SK-N-SH (cell line): ENCODE measurements around the gene CD99L2. TPM values are rescaled to one million over a fixed set of nuclear protein-coding genes. Genes with fewer than 3 reads are reported as not detected.

Source experiments
- CTCF ChIA-PET: fragments of 300-600, 350-600 bp; formaldehyde crosslinking; extraction: SDS; loops from one replicate; lab custom pipeline; 2021; lab: Yijun Ruan, JAX
- POLR2A ChIA-PET: fragments of 350-600 bp; sonication (Branson Sonifier 250); formaldehyde crosslinking; extraction: SDS; loops from one replicate; lab custom pipeline; 2020; ENCODE audit warnings: antibody characterized with exemption, inconsistent platforms; lab: Yijun Ruan, JAX
- DNase-seq: peaks from one replicate; pipeline ENCODE4 v3.0.0; 2012
- H2AFZ ChIP-seq: fragments of 200-600 bp; sonication (generic); 2 replicates; pipeline ENCODE4 v1.8.1; 2016; ENCODE audit warnings: antibody characterized with exemption, mild to moderate bottlenecking, low read depth
- H3F3A ChIP-seq: fragments of 200-600 bp; sonication (generic); replicated peaks from 2 replicates; pipeline ENCODE3; 2016; ENCODE audit warnings: antibody characterized with exemption, mild to moderate bottlenecking; ENCODE audit not compliant: insufficient read depth
- H3K27ac ChIP-seq, 2 experiments: fragments of 200-500 bp in 1 of 2; fragments of 200-600 bp in 1 of 2; sonication (Bioruptor generic) in 1 of 2; sonication (generic), shearing (Covaris generic) in 1 of 2; 2 replicates each; pipeline versions ENCODE4 v1.5.1 to v1.6.1; 2014 to 2016; ENCODE audit warnings: low read depth in 2 of 2, inconsistent platforms in 1 of 2, low read length in 1 of 2, mild to moderate bottlenecking in 1 of 2, mixed read lengths in 1 of 2
- H3K27me3 ChIP-seq: fragments of 200-600 bp; sonication (generic), shearing (Covaris generic); 2 replicates; pipeline ENCODE4 v1.6.1; 2016; ENCODE audit warnings: mixed run types; ENCODE audit not compliant: insufficient read depth
- H3K36me3 ChIP-seq, 2 experiments: fragments of 200-500 bp in 1 of 2; fragments of 200-600 bp in 1 of 2; sonication (Bioruptor generic) in 1 of 2; sonication (generic) in 1 of 2; replicated peaks in 1 of 2; 2 replicates each; pipeline versions ENCODE3 to v1.5.1; 2014 to 2016; ENCODE audit warnings: low read length in 1 of 2, mild to moderate bottlenecking in 1 of 2; ENCODE audit not compliant: insufficient read depth in 2 of 2, control insufficient read depth in 1 of 2
- H3K4me1 ChIP-seq, 2 experiments: fragments of 200-500 bp in 1 of 2; fragments of 200-600 bp in 1 of 2; sonication (Bioruptor generic) in 1 of 2; sonication (generic), shearing (Covaris generic) in 1 of 2; 2 replicates each; pipeline versions ENCODE4 v1.5.1 to v1.6.1; 2014 to 2016; ENCODE audit warnings: low read depth in 1 of 2, low read length in 1 of 2, mixed run types in 1 of 2; ENCODE audit not compliant: insufficient read depth in 2 of 2, control insufficient read depth in 1 of 2
- H3K4me2 ChIP-seq: fragments of 200-600 bp; sonication (generic), shearing (Covaris generic); 2 replicates; pipeline ENCODE4 v1.6.1; 2017; ENCODE audit warnings: mixed run types
- H3K4me3 ChIP-seq, 2 experiments: fragments of 200-500 bp in 1 of 2; fragments of 200-600 bp in 1 of 2; sonication (Bioruptor generic) in 1 of 2; sonication (generic), shearing (Covaris generic) in 1 of 2; 2 replicates each; pipeline versions ENCODE4 v1.5.1 to v1.8.1; 2014 to 2016; ENCODE audit warnings: low read depth in 2 of 2, inconsistent platforms in 1 of 2, low read length in 1 of 2, mild to moderate bottlenecking in 1 of 2, mixed read lengths in 1 of 2, moderate library complexity in 1 of 2
- H3K79me2 ChIP-seq: fragments of 200-600 bp; sonication (generic); 2 replicates; pipeline ENCODE4 v1.8.1; 2017; ENCODE audit warnings: mild to moderate bottlenecking; ENCODE audit not compliant: insufficient read depth
- H3K9ac ChIP-seq: fragments of 200-600 bp; sonication (generic); 2 replicates; pipeline ENCODE4 v1.6.1; 2017; ENCODE audit warnings: mixed run types
- H3K9me2 ChIP-seq: fragments of 200-600 bp; sonication (generic); 2 replicates; pipeline ENCODE4 v1.6.1; 2017; ENCODE audit warnings: mixed run types
- H3K9me3 ChIP-seq: fragments of 200-600 bp; sonication (generic); 2 replicates; pipeline ENCODE4 v1.6.1; 2017; ENCODE audit warnings: mixed run types, mild to moderate bottlenecking, moderate library complexity
- H4K20me1 ChIP-seq: fragments of 200-600 bp; sonication (generic); 2 replicates; pipeline ENCODE4 v1.6.1; 2017; ENCODE audit warnings: mild to moderate bottlenecking, mixed run types; ENCODE audit not compliant: insufficient read depth
- ELF1 ChIP-seq: IDR thresholded peaks from 2 replicates; pipeline ENCODE4 v1.4.0; 2012
- RAD21 ChIP-seq: IDR thresholded peaks from 2 replicates; pipeline ENCODE4 v1.6.1; 2012; ENCODE audit warnings: mild to moderate bottlenecking, low read length
- WGBS: methylation state at CpG from one replicate; pipeline ENCODE4 v1.1.6; 2017; ENCODE audit warnings: low lambda C conversion rate; 5-methylcytosine and 5-hydroxymethylcytosine counted together
- polyA plus RNA-seq, 3 experiments: library from polyadenylated mRNA; depleted of rRNA; stranded (reverse); fragments of >200 nt; gene quantifications; 2 replicates each; pipeline ENCODE4 v1.2.3, GENCODE V29; 2012
- TF ChIP-seq, protein P1 (sequence below): fragments of 150-350 bp; IDR thresholded peaks from 2 replicates; pipeline ENCODE4 v1.6.1; 2017; ENCODE audit warnings: antibody characterized with exemption, low read length, low read depth, borderline replicate concordance
- TF ChIP-seq, protein P2 (sequence below): fragments of 200-600 bp; sonication (generic); IDR thresholded peaks from 2 replicates; pipeline ENCODE4 v1.6.1; 2017; ENCODE audit warnings: antibody characterized with exemption, mild to moderate bottlenecking, moderate library complexity
- TF ChIP-seq, protein P3 (sequence below): IDR thresholded peaks from 2 replicates; pipeline ENCODE4 v1.4.0; 2012; ENCODE audit warnings: low read depth, borderline replicate concordance

CD99L2 gene
- polyA plus RNA-seq, 1 of the 3 experiments (the other 2 are of a cell fraction) = 57.7 TPM

DNA sequence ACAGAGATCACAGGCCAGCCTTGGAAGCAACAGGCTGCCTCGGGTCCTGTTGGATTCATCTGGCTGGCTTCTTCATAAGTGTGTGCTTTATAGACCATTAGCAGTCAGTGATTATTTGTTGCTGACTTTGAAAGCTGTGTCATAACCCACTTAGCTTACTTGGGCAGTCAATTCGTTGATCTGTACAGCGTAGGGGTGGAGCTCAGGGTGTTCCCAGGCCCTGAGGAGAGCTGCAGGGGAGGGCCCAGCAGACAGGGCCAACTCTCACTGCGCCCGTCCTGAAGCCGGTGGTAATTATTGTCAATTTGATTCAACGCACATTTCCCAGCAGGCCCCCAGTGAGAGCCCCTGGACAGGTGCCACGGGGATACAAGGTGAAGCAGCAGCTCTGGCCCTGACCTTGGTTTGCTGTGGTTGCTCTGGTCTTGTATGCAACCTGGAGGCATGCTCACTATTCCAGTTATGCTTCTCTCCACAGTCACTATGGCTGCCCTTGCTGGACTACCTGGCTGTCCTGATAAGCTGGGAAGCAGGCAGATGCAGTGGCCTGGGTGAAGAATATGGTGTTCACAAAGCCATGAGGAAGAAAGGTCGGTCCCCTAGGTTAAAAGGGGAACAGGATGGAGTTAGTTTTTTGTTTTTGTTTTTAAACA is 44.6 kb upstream of the CD99L2 start:
- POLR2A ChIA-PET = no interaction called here
- no peak for DNase-seq

DNA sequence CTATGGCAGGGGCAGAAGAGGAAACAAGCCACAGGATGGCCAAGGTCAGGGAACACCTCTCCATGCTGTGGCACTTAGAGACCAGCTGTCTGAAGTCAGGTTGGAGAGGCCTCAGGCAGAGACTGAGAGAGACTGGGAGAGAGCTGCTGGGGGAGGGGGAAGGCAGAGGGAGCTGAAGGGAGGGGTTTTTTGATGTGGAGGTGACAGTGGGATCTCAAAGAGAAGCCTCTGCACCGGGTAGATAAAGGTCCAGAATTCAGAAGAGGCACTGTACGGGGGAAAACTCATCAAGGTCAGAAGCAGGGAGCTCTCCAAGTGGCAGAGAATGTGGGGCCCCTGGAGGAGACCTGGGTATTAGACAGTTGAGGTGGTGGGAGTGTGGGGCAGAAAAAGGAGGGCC is 43.1 kb upstream of the CD99L2 start:
- no peaks in the 10 kb centered on the region for H3K9me3 ChIP-seq
- H4K20me1 ChIP-seq = no peaks in the 10 kb centered on the region
- H3F3A ChIP-seq = no peaks in the 10 kb centered on the region
- DNase-seq = no peak
- H3K27me3 ChIP-seq = no peaks in the 10 kb centered on the region; the same call in 1 of the 2 replicates
- H3K4me1 ChIP-seq = no peaks in the 10 kb centered on the region
- H3K27ac ChIP-seq = no peak overlapping the region
- 21% methylated on average over 2 of the region's 2 CpGs for WGBS
- TF ChIP-seq, protein P1, sequence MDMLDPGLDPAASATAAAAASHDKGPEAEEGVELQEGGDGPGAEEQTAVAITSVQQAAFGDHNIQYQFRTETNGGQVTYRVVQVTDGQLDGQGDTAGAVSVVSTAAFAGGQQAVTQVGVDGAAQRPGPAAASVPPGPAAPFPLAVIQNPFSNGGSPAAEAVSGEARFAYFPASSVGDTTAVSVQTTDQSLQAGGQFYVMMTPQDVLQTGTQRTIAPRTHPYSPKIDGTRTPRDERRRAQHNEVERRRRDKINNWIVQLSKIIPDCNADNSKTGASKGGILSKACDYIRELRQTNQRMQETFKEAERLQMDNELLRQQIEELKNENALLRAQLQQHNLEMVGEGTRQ = no peak
- TF ChIP-seq, protein P2, sequence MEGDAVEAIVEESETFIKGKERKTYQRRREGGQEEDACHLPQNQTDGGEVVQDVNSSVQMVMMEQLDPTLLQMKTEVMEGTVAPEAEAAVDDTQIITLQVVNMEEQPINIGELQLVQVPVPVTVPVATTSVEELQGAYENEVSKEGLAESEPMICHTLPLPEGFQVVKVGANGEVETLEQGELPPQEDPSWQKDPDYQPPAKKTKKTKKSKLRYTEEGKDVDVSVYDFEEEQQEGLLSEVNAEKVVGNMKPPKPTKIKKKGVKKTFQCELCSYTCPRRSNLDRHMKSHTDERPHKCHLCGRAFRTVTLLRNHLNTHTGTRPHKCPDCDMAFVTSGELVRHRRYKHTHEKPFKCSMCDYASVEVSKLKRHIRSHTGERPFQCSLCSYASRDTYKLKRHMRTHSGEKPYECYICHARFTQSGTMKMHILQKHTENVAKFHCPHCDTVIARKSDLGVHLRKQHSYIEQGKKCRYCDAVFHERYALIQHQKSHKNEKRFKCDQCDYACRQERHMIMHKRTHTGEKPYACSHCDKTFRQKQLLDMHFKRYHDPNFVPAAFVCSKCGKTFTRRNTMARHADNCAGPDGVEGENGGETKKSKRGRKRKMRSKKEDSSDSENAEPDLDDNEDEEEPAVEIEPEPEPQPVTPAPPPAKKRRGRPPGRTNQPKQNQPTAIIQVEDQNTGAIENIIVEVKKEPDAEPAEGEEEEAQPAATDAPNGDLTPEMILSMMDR = no peak
- no peak for TF ChIP-seq ELF1
- ChIA-PET CTCF (no interaction called here), POLR2A (no interaction called here)
- no peaks in the 10 kb centered on the region for H3K9me2 ChIP-seq
- H3K36me3 ChIP-seq = no peaks in the 10 kb centered on the region
- no peaks in the 10 kb centered on the region for H3K79me2 ChIP-seq
- no peak overlapping the region for H3K4me3 ChIP-seq
- H3K4me2 ChIP-seq = no peak overlapping the region
- no peak overlapping the region for H2AFZ ChIP-seq
- no peak overlapping the region for H3K9ac ChIP-seq

More for the DNA sequence above, 44.6 kb upstream of the CD99L2 start:
- 29% methylated on average over 9 of the region's 9 CpGs for WGBS
- no peaks in the 10 kb centered on the region for H3K9me3 ChIP-seq
- TF ChIP-seq, protein P3, sequence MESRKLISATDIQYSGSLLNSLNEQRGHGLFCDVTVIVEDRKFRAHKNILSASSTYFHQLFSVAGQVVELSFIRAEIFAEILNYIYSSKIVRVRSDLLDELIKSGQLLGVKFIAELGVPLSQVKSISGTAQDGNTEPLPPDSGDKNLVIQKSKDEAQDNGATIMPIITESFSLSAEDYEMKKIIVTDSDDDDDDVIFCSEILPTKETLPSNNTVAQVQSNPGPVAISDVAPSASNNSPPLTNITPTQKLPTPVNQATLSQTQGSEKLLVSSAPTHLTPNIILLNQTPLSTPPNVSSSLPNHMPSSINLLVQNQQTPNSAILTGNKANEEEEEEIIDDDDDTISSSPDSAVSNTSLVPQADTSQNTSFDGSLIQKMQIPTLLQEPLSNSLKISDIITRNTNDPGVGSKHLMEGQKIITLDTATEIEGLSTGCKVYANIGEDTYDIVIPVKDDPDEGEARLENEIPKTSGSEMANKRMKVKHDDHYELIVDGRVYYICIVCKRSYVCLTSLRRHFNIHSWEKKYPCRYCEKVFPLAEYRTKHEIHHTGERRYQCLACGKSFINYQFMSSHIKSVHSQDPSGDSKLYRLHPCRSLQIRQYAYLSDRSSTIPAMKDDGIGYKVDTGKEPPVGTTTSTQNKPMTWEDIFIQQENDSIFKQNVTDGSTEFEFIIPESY = no peak
- TF ChIP-seq, protein P2 = no peak
- no peak for TF ChIP-seq RAD21
- TF ChIP-seq, all 33 proteins: peak for 0
- Histone ChIP-seq H3K27me3 (no peaks in the 10 kb centered on the region; the same call in 1 of the 2 replicates), H3K36me3 (no peaks in the 10 kb centered on the region), H3K4me1 (no peaks in the 10 kb centered on the region), H3K9me2 (no peaks in the 10 kb centered on the region), H3F3A (no peaks in the 10 kb centered on the region), H3K4me3 (no peak overlapping the region), H4K20me1 (no peaks in the 10 kb centered on the region), H3K4me2 (no peak overlapping the region), H2AFZ (no peak overlapping the region), H3K27ac (no peak overlapping the region), H3K79me2 (no peaks in the 10 kb centered on the region), H3K9ac (no peak overlapping the region)
- CTCF ChIA-PET = no interaction called here
